Stimulated activated CD4-positive, alpha-beta T cell treated with anti-CD3 and anti-CD28 coated beads, Interleukin-12 subunit alpha, Interleukin-12 subunit beta, amount 100 ng/mL, for 4 hours (primary cell): ENCODE data around the gene PPP1CA.
"Not testable (repeated sequence)": the region's sequence is repeated elsewhere in the genome, so short reads cannot be mapped to it uniquely, and the experiment has no call there.

Source experiments
- DNase-seq: peaks from one replicate; pipeline ENCODE4 v3.0.0-alpha.2; 2020

The PPP1CA gene

GRCh38 chr11:67416416-67417335 lies 15.0 kb upstream of the PPP1CA start:
- no peak for DNase-seq

- DNase-seq, result no peak
Measured at GRCh38 chr11:67415501-67416304, 14.0 kb upstream of the PPP1CA start, which contains the start of gene CARNS1. Gene CARNS1, plus strand, starts transcription at chr11:67415678. Its CDS starts 522 bp downstream, at chr11:67416200.

GRCh38 chr11:67413266-67413849 lies 11.7 kb upstream of the PPP1CA start:
- no peak for DNase-seq

- DNase-seq, result no peak
Measured at GRCh38 chr11:67412495-67413179, 11.0 kb upstream of the PPP1CA start.

GRCh38 chr11:67411785-67412152 lies 10.1 kb upstream of the PPP1CA start:
- no peak for DNase-seq

GRCh38 chr11:67410984-67411784 lies 9.5 kb upstream of the PPP1CA start:
- DNase-seq, result no peak

GRCh38 chr11:67410369-67410831 lies 8.7 kb upstream of the PPP1CA start:
- DNase-seq, result no peak

- DNase-seq, result no peak
Measured at GRCh38 chr11:67409781-67410368, 8.2 kb upstream of the PPP1CA start.

- no peak for DNase-seq
Measured at GRCh38 chr11:67409261-67409666, 7.6 kb upstream of the PPP1CA start.

- DNase-seq, result no peak
Measured at GRCh38 chr11:67408437-67409200, 7.0 kb upstream of the PPP1CA start.

GRCh38 chr11:67407688-67408163 lies 6.1 kb upstream of the PPP1CA start:
- DNase-seq, result no peak

GRCh38 chr11:67406969-67407687 lies 5.5 kb upstream of the PPP1CA start:
- DNase-seq, result no peak

GRCh38 chr11:67406420-67406968 lies 4.8 kb upstream of the PPP1CA start:
- DNase-seq, result no peak

- no peak for DNase-seq
Measured at GRCh38 chr11:67405688-67406339, 4.2 kb upstream of the PPP1CA start.

- no peak for DNase-seq
Measured at GRCh38 chr11:67405196-67405567, 3.5 kb upstream of the PPP1CA start.

- DNase-seq, result no peak
Measured at GRCh38 chr11:67404515-67405195, 3.0 kb upstream of the PPP1CA start.

GRCh38 chr11:67403085-67403484 lies 1.4 kb upstream of the PPP1CA start:
- DNase-seq, result not testable (repeated sequence)

GRCh38 chr11:67402192-67402839 lies 658 bp upstream of the PPP1CA start:
- not testable (repeated sequence) for DNase-seq
